Endothelial cell of umbilical vein (primary cell): ENCODE measurements around the gene TMPRSS3.

Experiments used
- CTCF ChIP-seq, 2 donors: IDR thresholded peaks; 1 replicate in 1 of 2; 2 replicates in 1 of 2; pipeline ENCODE4 v1.5.1; 2011; ENCODE audit warnings: low read length in 2 of 2, mild to moderate bottlenecking in 2 of 2, moderate library complexity in 2 of 2, control low read depth in 1 of 2, inconsistent platforms in 1 of 2, low read depth in 1 of 2; ENCODE audit not compliant: insufficient read depth in 1 of 2; ENCODE audit errors: extremely low read depth in 1 of 2
- MAX ChIP-seq: IDR thresholded peaks from 2 replicates; pipeline ENCODE4 v1.6.1; 2011; ENCODE audit not compliant: insufficient read depth, insufficient read length
- MYC ChIP-seq: IDR thresholded peaks from one replicate; pipeline ENCODE4 v1.6.1; 2011; ENCODE audit warnings: mild to moderate bottlenecking, low read depth, low read length
- POLR2A ChIP-seq: IDR thresholded peaks from 2 replicates; pipeline ENCODE4 v1.6.1; 2012; ENCODE audit warnings: low read depth, mild to moderate bottlenecking, control low read depth, low read length

- TF ChIP-seq POLR2A: no peak
- TF ChIP-seq CTCF (IDR thresholded peaks at IDR 0.05; ENCODE audit: extremely low read depth in 1 of 2, insufficient read depth in 1 of 2, low read depth in 1 of 2, low read length in 2 of 2): no peak
- no peak for TF ChIP-seq MYC
- no peak for TF ChIP-seq MAX
Measured at GRCh38 chr21:42425591-42425990, 29.7 kb upstream of the TMPRSS3 start.
